Superior temporal gyrus (tissue), 1 donor: ENCODE results near the gene CRIP2.

Source experiments
- DNase-seq: peaks from one replicate; pipeline ENCODE4 v3.0.0-alpha.2; 2016; ENCODE audit errors: extremely low spot score

Gene CRIP2

GRCh38 chr14:105527826-105528585 is 53.4 kb downstream of the CRIP2 start:
- DNase-seq, result peak; percentile 82

DNA sequence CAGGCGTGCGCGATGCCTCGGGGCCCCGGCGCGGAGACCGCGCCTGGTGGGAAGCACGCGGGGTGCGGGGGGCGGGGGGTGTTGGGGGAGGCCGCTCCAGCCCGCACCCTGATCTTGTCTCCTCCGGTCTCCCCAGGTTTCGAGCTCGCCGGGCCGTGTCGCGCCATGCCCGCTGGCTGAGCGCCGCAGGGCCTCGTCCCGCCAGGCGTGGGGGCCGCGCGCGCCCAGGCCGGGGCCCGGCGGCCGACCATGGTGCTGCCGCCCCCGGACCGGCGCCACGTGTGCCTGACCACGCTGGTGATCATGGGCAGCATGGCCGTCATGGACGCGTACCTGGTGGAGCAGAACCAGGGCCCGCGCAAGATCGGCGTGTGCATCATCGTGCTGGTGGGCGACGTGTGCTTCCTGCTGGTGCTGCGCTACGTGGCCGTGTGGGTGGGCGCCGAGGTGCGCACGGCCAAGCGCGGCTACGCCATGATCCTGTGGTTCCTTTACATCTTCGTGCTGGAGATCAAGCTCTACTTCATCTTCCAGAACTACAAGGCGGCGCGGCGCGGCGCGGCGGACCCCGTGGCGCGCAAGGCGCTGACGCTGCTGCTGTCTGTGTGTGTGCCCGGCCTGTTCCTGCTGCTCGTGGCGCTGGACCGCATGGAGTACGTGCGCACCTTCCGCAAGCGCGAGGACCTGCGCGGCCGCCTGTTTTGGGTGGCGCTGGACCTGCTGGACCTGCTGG is 54.1 kb downstream of the CRIP2 start:
- no peak for DNase-seq

DNA sequence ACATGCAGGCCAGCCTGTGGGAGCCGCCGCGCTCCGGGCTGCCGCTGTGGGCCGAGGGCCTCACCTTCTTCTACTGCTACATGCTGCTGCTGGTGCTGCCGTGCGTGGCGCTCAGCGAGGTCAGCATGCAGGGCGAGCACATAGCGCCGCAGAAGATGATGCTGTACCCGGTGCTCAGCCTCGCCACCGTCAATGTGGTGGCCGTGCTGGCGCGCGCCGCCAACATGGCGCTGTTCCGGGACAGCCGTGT is 54.6 kb downstream of the CRIP2 start:
- DNase-seq, result no peak
